Skeletal muscle satellite cell (primary cell): Measurements from ENCODE around the gene PTCD1.
"Not testable (repeated sequence)": the region's sequence is repeated elsewhere in the genome, so short reads cannot be mapped to it uniquely, and the experiment has no call there.

Source experiments
- H3K27me3 ChIP-seq: 2 replicates; pipeline ENCODE4 v1.7.0; 2013; ENCODE audit warnings: low read length; ENCODE audit not compliant: control insufficient read depth, insufficient read depth
- H3K36me3 ChIP-seq: 2 replicates; pipeline ENCODE4 v1.7.0; 2013; ENCODE audit warnings: mild to moderate bottlenecking, control low read depth, low read length; ENCODE audit not compliant: insufficient read depth
- H3K4me1 ChIP-seq: 2 replicates; pipeline ENCODE4 v1.7.0; 2013; ENCODE audit warnings: low read length; ENCODE audit not compliant: control insufficient read depth, insufficient read depth
- H3K4me2 ChIP-seq: 2 replicates; pipeline ENCODE4 v1.7.0; 2013; ENCODE audit warnings: mild to moderate bottlenecking, low read length
- H3K4me3 ChIP-seq: 2 replicates; pipeline ENCODE4 v1.7.0; 2013; ENCODE audit warnings: low read length
- H3K9ac ChIP-seq: 2 replicates; pipeline ENCODE4 v1.7.0; 2013; ENCODE audit warnings: mild to moderate bottlenecking, low read depth, low read length, moderate library complexity
- H3K9me3 ChIP-seq: replicated peaks from 2 replicates; pipeline ENCODE4 v1.7.0; 2013; ENCODE audit warnings: mild to moderate bottlenecking, control low read depth, low read length

The PTCD1 gene

GRCh38 chr7:99420213-99420612 is 18.4 kb downstream of the PTCD1 start:
- no peak overlapping the region for H3K4me3 ChIP-seq
- H3K36me3 ChIP-seq: peaks cover 69% of the 10 kb centered on the region
- no peaks in the 10 kb centered on the region for H3K27me3 ChIP-seq

GRCh38 chr7:99419323-99420021 is 19.1 kb downstream of the PTCD1 start:
- Histone ChIP-seq H3K9ac (no peak overlapping the region), H3K4me3 (no peak overlapping the region), H3K27me3 (no peaks in the 10 kb centered on the region), H3K4me1 (no peaks in the 10 kb centered on the region), H3K36me3 (peaks cover 68% of the 10 kb centered on the region), H3K9me3 (no peaks in the 10 kb centered on the region), H3K4me2 (no peak overlapping the region)

More at GRCh38 chr7:99420213-99420612, 18.4 kb downstream of the PTCD1 start:
- no peak overlapping the region for H3K4me2 ChIP-seq
- no peaks in the 10 kb centered on the region for H3K9me3 ChIP-seq
- no peak overlapping the region for H3K9ac ChIP-seq
- H3K4me1 ChIP-seq: no peaks in the 10 kb centered on the region

GRCh38 chr7:99418260-99418659 is 20.3 kb downstream of the PTCD1 start:
- Histone ChIP-seq H3K27me3 (no peaks in the 10 kb centered on the region), H3K4me3 (no peak overlapping the region), H3K4me2 (no peak overlapping the region), H3K4me1 (no peaks in the 10 kb centered on the region), H3K9ac (no peak overlapping the region), H3K36me3 (peaks cover 64% of the 10 kb centered on the region), H3K9me3 (no peaks in the 10 kb centered on the region)

- H3K4me1 ChIP-seq, H3K4me3 ChIP-seq, H3K27me3 ChIP-seq, H3K9ac ChIP-seq, H3K9me3 ChIP-seq, H3K4me2 ChIP-seq: not testable (repeated sequence)
- peaks cover 79% of the 10 kb centered on the region for H3K36me3 ChIP-seq
Observed at GRCh38 chr7:99415513-99416127, 23.0 kb downstream of the PTCD1 start.

GRCh38 chr7:99410635-99411034 is 28.0 kb downstream of the PTCD1 start:
- Histone ChIP-seq H3K9ac (peak overlapping the region; percentile 97), H3K36me3 (peaks cover 40% of the 10 kb centered on the region), H3K4me2 (peak overlapping the region; percentile 91), H3K27me3 (no peaks in the 10 kb centered on the region), H3K9me3 (no peaks in the 10 kb centered on the region), H3K4me3 (no peak overlapping the region), H3K4me1 (peaks cover 23% of the 10 kb centered on the region)

- peak overlapping the region; percentile 97 for H3K9ac ChIP-seq
- H3K27me3 ChIP-seq: no peaks in the 10 kb centered on the region
- H3K36me3 ChIP-seq: peaks cover 37% of the 10 kb centered on the region
- H3K4me2 ChIP-seq: peak overlapping the region; percentile 91
- peaks cover 26% of the 10 kb centered on the region for H3K4me1 ChIP-seq
- H3K4me3 ChIP-seq: peak overlapping the region; percentile 93
- H3K9me3 ChIP-seq: no peaks in the 10 kb centered on the region
Observed at GRCh38 chr7:99409806-99410205, 28.8 kb downstream of the PTCD1 start.

GRCh38 chr7:99409192-99409572 is 29.4 kb downstream of the PTCD1 start:
- Histone ChIP-seq H3K4me3 (peak overlapping the region; percentile 93), H3K9ac (peak overlapping the region; percentile 97), H3K27me3 (no peaks in the 10 kb centered on the region), H3K36me3 (peaks cover 39% of the 10 kb centered on the region), H3K9me3 (no peaks in the 10 kb centered on the region), H3K4me1 (peaks cover 32% of the 10 kb centered on the region), H3K4me2 (peak overlapping the region; percentile 91)

- Histone ChIP-seq H3K4me1 (peaks cover 36% of the 10 kb centered on the region), H3K9me3 (no peaks in the 10 kb centered on the region), H3K27me3 (no peaks in the 10 kb centered on the region), H3K4me2 (peak within 1 kb of the TSS; percentile 91), H3K9ac (peak within 1 kb of the TSS; percentile 97), H3K4me3 (peak within 1 kb of the TSS; percentile 93), H3K36me3 (peaks cover 40% of the 10 kb centered on the region)
Observed at GRCh38 chr7:99408379-99409191, 30.0 kb downstream of the PTCD1 start, which contains the start of the genes BUD31 and PDAP1. Gene BUD31, plus strand, starts transcription at chr7:99408969. Its CDS starts 2,124 bp downstream, at chr7:99411093. Gene PDAP1, minus strand, starts transcription at chr7:99408597. Its CDS starts 49 bp downstream, at chr7:99408548.

GRCh38 chr7:99407872-99408378 is 30.7 kb downstream of the PTCD1 start:
- H3K4me3 ChIP-seq: peak overlapping the region; percentile 93
- peak overlapping the region; percentile 91 for H3K4me2 ChIP-seq
- H3K36me3 ChIP-seq: peaks cover 43% of the 10 kb centered on the region
- no peaks in the 10 kb centered on the region for H3K27me3 ChIP-seq
- peak overlapping the region; percentile 97 for H3K9ac ChIP-seq
- peaks cover 36% of the 10 kb centered on the region for H3K4me1 ChIP-seq
- no peaks in the 10 kb centered on the region for H3K9me3 ChIP-seq

GRCh38 chr7:99406557-99406956 is 32.0 kb downstream of the PTCD1 start:
- Histone ChIP-seq H3K27me3 (no peaks in the 10 kb centered on the region), H3K4me2 (peak overlapping the region; percentile 91), H3K9ac (peak overlapping the region; percentile 97), H3K36me3 (peaks cover 37% of the 10 kb centered on the region), H3K9me3 (no peaks in the 10 kb centered on the region), H3K4me1 (peaks cover 36% of the 10 kb centered on the region), H3K4me3 (peak overlapping the region; percentile 93)

- Histone ChIP-seq H3K4me1 (peaks cover 30% of the 10 kb centered on the region), H3K4me2 (no peak overlapping the region), H3K27me3 (no peaks in the 10 kb centered on the region), H3K9me3 (no peaks in the 10 kb centered on the region), H3K9ac (no peak overlapping the region), H3K36me3 (peaks cover 38% of the 10 kb centered on the region), H3K4me3 (no peak overlapping the region)
Observed at GRCh38 chr7:99404977-99405320, 33.6 kb downstream of the PTCD1 start.
